OCI-LY7 (cell line): Measurements from ENCODE around the gene LYPLA2.

Experiments used
- EZH2phosphoT487 ChIP-seq: fragments of 200-600 bp; sonication (generic); IDR thresholded peaks from 2 replicates; pipeline ENCODE4 v1.6.1; 2018; ENCODE audit warnings: low read depth, borderline replicate concordance, mild to moderate bottlenecking, mixed run types, antibody characterized with exemption, low read length, moderate library complexity, mixed read lengths
- TF ChIP-seq, protein P1 (sequence below): fragments of 200-600 bp; sonication (generic); conservative IDR thresholded peaks from 2 replicates; pipeline ENCODE4 v1.5.1; 2014; ENCODE audit warnings: mild to moderate bottlenecking, antibody characterized with exemption, low read length, moderate library complexity, mixed read lengths

DNA sequence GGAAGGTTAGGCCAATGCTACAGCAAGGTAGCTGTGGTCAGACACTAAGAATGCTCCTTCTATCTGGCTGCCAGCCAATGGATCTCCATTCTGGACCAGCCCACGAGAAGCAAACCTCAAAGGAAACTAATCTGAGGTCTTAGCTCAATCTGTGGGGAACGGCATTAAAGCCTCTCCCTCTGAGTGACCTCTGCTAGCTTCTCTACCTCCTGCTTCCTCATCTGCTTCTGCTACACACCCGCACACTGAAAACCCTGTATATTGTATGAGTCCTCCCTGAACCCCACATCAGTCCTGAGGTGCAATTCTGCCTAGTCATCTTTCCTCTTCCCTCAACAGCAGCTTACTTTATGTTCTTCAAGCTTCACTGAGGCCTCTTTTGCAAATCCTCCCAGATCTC lies 16.5 kb downstream of the LYPLA2 start:
- TF ChIP-seq, protein P1, sequence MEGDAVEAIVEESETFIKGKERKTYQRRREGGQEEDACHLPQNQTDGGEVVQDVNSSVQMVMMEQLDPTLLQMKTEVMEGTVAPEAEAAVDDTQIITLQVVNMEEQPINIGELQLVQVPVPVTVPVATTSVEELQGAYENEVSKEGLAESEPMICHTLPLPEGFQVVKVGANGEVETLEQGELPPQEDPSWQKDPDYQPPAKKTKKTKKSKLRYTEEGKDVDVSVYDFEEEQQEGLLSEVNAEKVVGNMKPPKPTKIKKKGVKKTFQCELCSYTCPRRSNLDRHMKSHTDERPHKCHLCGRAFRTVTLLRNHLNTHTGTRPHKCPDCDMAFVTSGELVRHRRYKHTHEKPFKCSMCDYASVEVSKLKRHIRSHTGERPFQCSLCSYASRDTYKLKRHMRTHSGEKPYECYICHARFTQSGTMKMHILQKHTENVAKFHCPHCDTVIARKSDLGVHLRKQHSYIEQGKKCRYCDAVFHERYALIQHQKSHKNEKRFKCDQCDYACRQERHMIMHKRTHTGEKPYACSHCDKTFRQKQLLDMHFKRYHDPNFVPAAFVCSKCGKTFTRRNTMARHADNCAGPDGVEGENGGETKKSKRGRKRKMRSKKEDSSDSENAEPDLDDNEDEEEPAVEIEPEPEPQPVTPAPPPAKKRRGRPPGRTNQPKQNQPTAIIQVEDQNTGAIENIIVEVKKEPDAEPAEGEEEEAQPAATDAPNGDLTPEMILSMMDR: no peak
- TF ChIP-seq EZH2phosphoT487: no peak
